ENCODE measurements around the gene DMAC2L.

DMAC2L gene

GRCh38 chr14:50342221-50343078, 30.3 kb downstream of the DMAC2L start:
- no peak overlapping the region for H3K4me3 ChIP-seq (ENCODE audit: insufficient read depth, low read length, poor library complexity, severe bottlenecking)
- H3K4me2 ChIP-seq (ENCODE audit: low read depth, low read length, poor library complexity, severe bottlenecking), result peak overlapping the region; percentile 20
- H3F3A ChIP-seq (ENCODE audit: insufficient read depth), result no peaks in the 10 kb centered on the region
- H3K27me3 ChIP-seq (ENCODE audit: low read length), result no peaks in the 10 kb centered on the region
- no peaks in the 10 kb centered on the region for H3K9me3 ChIP-seq (ENCODE audit: insufficient read depth, low read length)
- H2AFZ ChIP-seq (ENCODE audit: low read depth, low read length, severe bottlenecking), result peak overlapping the region; percentile 16
- H3K79me2 ChIP-seq (ENCODE audit: insufficient read depth, low read length), result no peaks in the 10 kb centered on the region
- no peak overlapping the region for H3K27ac ChIP-seq (ENCODE audit: low read depth, low read length)
- no peaks in the 10 kb centered on the region for H3K9me2 ChIP-seq (replicated peaks; ENCODE audit: insufficient read depth, low read length)
- no peaks in the 10 kb centered on the region for H3K36me3 ChIP-seq (ENCODE audit: low read length)
- no peak for TF ChIP-seq EZH2phosphoT487 (conservative IDR thresholded peaks at IDR 0.05; ENCODE audit: low read length)
- TF ChIP-seq CTCF (IDR thresholded peaks at IDR 0.05; ENCODE audit: insufficient read depth, low read length, poor library complexity, severe bottlenecking), result peak; percentile 21
- H4K20me1 ChIP-seq (ENCODE audit: low read depth, low read length), result no peaks in the 10 kb centered on the region
- H3K9ac ChIP-seq (ENCODE audit: low read length), result no peak overlapping the region

GRCh38 chr14:50343434-50343833, 31.3 kb downstream of the DMAC2L start:
- Histone ChIP-seq H3K79me2 (ENCODE audit: insufficient read depth, low read length) (no peaks in the 10 kb centered on the region), H4K20me1 (ENCODE audit: low read depth, low read length) (no peaks in the 10 kb centered on the region), H3K9me2 (replicated peaks; ENCODE audit: insufficient read depth, low read length) (no peaks in the 10 kb centered on the region), H3K27me3 (ENCODE audit: low read length) (no peaks in the 10 kb centered on the region), H3K4me3 (ENCODE audit: insufficient read depth, low read length, poor library complexity, severe bottlenecking) (no peak overlapping the region), H3K27ac (ENCODE audit: low read depth, low read length) (no peak overlapping the region), H3K36me3 (ENCODE audit: low read length) (no peaks in the 10 kb centered on the region), H3K9me3 (ENCODE audit: insufficient read depth, low read length) (no peaks in the 10 kb centered on the region), H3F3A (ENCODE audit: insufficient read depth) (no peaks in the 10 kb centered on the region), H3K4me2 (ENCODE audit: low read depth, low read length, poor library complexity, severe bottlenecking) (no peak overlapping the region), H2AFZ (ENCODE audit: low read depth, low read length, severe bottlenecking) (no peak overlapping the region), H3K9ac (ENCODE audit: low read length) (no peak overlapping the region)
- no peak for TF ChIP-seq CTCF (IDR thresholded peaks at IDR 0.05; ENCODE audit: insufficient read depth, low read length, poor library complexity, severe bottlenecking)
- no peak for TF ChIP-seq EZH2phosphoT487 (conservative IDR thresholded peaks at IDR 0.05; ENCODE audit: low read length)

GRCh38 chr14:50344116-50344775, 32.1 kb downstream of the DMAC2L start:
- no peak overlapping the region for H2AFZ ChIP-seq (ENCODE audit: low read depth, low read length, severe bottlenecking)
- no peak for TF ChIP-seq CTCF (IDR thresholded peaks at IDR 0.05; ENCODE audit: insufficient read depth, low read length, poor library complexity, severe bottlenecking)
- TF ChIP-seq EZH2phosphoT487 (conservative IDR thresholded peaks at IDR 0.05; ENCODE audit: low read length), result no peak
- H3K9me3 ChIP-seq (ENCODE audit: insufficient read depth, low read length), result no peaks in the 10 kb centered on the region
- H4K20me1 ChIP-seq (ENCODE audit: low read depth, low read length), result no peaks in the 10 kb centered on the region
- no peak overlapping the region for H3K27ac ChIP-seq (ENCODE audit: low read depth, low read length)
- no peaks in the 10 kb centered on the region for H3K79me2 ChIP-seq (ENCODE audit: insufficient read depth, low read length)
- H3K36me3 ChIP-seq (ENCODE audit: low read length), result no peaks in the 10 kb centered on the region
- H3K9ac ChIP-seq (ENCODE audit: low read length), result no peak overlapping the region
- no peak overlapping the region for H3K4me2 ChIP-seq (ENCODE audit: low read depth, low read length, poor library complexity, severe bottlenecking)
- H3K4me3 ChIP-seq (ENCODE audit: insufficient read depth, low read length, poor library complexity, severe bottlenecking), result no peak overlapping the region
- H3F3A ChIP-seq (ENCODE audit: insufficient read depth), result no peaks in the 10 kb centered on the region
- no peaks in the 10 kb centered on the region for H3K27me3 ChIP-seq (ENCODE audit: low read length)
- H3K9me2 ChIP-seq (replicated peaks; ENCODE audit: insufficient read depth, low read length), result no peaks in the 10 kb centered on the region
